Measurements from ENCODE around the gene PSTPIP2.
"Not testable (repeated sequence)": the region's sequence is repeated elsewhere in the genome, so short reads cannot be mapped to it uniquely, and the experiment has no call there.

Gene PSTPIP2

GRCh38 chr18:45991788-45992187, 80.3 kb downstream of the PSTPIP2 start:
- DNase-seq (ENCODE audit: extremely low read depth in 1 of 2, low read depth in 1 of 2), result no peak

DNA sequence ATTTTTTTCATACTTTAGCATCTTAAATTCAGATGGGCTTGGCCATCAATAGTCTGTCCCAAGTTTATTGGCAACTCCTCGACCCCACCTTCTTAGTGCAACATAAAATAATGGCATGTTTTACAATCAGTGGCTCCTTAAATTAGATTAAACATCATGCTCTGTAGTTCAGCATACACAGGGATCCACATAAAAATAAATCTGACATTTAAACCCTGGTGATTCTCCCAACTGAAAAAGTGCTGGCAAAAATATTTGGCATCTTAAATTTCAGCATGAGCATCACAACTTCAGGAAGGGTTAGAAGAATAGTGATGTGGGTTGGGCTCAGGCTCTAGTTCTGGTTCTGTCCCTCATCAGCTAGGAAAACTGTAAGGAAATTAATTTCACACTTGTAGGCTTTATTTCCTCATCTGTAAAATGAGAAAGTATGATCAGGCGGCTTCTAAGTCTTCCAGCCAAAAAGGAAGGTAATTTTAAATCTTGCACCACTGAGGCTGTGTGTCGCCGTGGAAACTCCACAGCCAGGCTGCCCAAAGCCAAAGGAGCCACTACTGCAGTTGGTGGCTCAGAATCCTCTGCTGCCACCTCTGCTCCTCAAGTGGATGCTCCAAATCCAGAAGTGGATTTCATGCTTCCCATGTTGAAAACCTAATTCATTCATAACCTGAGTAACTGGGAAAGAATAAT, 87.4 kb downstream of the PSTPIP2 start:
- DNase-seq (ENCODE audit: extremely low read depth in 1 of 2, low read depth in 1 of 2), result no peak

GRCh38 chr18:45981821-45982220, 90.2 kb downstream of the PSTPIP2 start:
- no peak for DNase-seq (ENCODE audit: extremely low read depth in 1 of 2, low read depth in 1 of 2)

GRCh38 chr18:45980229-45980628, 91.8 kb downstream of the PSTPIP2 start:
- no peak for DNase-seq (ENCODE audit: extremely low read depth in 1 of 2, low read depth in 1 of 2)

GRCh38 chr18:45978084-45978483, 94.0 kb downstream of the PSTPIP2 start:
- DNase-seq (ENCODE audit: extremely low read depth in 1 of 2, low read depth in 1 of 2), result no peak

- no peak for DNase-seq (ENCODE audit: extremely low read depth in 1 of 2, low read depth in 1 of 2)
Observed at GRCh38 chr18:45976974-45977373, 95.1 kb downstream of the PSTPIP2 start.

- no peak for DNase-seq (ENCODE audit: extremely low read depth in 1 of 2, low read depth in 1 of 2)
Observed at GRCh38 chr18:45976566-45976965, 95.5 kb downstream of the PSTPIP2 start.

DNA sequence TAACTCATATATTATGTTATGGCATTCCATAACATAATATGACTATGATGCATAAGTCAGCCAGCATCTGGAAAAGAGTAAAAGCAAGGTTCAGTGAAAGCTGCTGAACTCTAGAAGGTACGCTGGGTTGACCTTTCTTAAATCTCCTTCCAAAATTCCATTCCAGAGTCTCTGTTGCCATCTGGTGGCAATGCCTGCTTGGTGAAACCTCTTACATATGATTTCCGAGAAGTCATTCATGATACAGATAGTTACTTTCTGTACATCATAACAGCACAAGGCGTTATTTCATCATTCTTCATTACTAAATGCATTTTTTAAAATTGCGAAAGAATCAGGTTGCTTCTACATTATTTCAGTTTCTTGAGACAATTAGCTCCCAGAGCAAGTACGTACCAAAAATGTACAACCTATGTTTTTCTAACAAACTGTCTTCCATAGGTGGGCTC, 97.9 kb downstream of the PSTPIP2 start:
- DNase-seq (ENCODE audit: extremely low read depth in 1 of 2, low read depth in 1 of 2), result peak; percentile 27 to 40

- peak; percentile 72 to 83 for DNase-seq (ENCODE audit: extremely low read depth in 1 of 2, low read depth in 1 of 2)
Observed at GRCh38 chr18:45967007-45967706, 104.9 kb downstream of the PSTPIP2 start, which contains the start of gene EPG5. TSS of gene EPG5 (minus strand) at chr18:45967329. CDS start at chr18:45967239, 90 bp downstream.

DNA sequence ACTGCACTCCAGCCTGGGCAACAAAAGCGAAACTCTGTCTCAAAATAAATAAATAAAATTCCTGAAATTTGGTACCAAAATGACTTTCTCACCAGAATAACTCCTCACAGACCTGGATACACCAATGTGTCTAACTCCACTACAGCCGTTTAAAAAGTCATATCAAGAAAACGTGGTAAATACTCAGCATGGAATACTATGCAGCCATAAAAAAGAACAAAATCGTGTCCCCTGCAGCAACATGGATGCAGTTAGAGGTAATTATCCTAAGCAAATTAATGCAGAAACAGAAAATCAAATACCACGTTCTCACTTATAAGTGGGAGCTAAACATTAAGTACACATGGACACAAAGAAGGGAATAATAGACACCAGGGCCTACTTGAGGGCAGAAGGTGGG, 107.1 kb downstream of the PSTPIP2 start:
- not testable (repeated sequence) for DNase-seq (ENCODE audit: extremely low read depth in 1 of 2, low read depth in 1 of 2)

DNA sequence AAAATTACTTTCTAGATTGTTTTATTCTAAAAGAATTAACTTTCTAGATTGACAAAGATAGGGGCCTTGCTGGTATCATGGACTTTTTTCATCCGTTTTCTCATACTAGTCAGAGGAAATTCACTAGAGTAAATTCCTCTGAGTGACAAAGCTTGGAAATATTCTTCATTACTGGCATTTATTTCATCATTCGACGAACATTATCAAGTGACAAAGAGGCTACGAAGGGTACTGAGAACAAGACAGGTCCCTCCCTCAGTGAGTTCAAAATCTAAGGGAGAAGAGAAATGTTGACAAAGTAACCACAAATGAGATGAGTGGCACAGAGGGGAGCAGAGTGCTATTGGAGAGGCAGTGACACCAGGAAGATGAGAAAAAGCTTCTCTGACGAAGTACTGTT, 109.2 kb downstream of the PSTPIP2 start:
- DNase-seq (ENCODE audit: extremely low read depth in 1 of 2, low read depth in 1 of 2), result no peak

DNA sequence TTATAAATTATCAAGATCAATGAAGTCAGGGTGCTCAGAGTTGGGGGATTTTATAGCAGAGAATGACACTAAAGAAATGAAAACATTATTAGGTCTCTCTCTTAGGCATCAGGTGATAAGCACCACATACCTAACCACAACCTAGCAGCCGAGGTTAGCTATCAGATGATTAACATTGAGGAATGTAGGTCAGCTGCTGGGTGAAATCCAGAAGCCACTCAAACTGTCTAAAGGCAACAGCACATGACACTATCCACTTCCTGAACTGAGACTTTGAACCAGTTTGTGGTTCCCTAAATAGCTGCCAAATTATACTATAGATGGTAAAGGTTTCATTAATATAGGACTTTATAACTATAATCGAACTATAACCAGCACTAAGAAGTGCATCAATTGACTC, 109.6 kb downstream of the PSTPIP2 start:
- peak in 1 of 2 donors; percentile 19 for DNase-seq (ENCODE audit: extremely low read depth in 1 of 2, low read depth in 1 of 2)

DNA sequence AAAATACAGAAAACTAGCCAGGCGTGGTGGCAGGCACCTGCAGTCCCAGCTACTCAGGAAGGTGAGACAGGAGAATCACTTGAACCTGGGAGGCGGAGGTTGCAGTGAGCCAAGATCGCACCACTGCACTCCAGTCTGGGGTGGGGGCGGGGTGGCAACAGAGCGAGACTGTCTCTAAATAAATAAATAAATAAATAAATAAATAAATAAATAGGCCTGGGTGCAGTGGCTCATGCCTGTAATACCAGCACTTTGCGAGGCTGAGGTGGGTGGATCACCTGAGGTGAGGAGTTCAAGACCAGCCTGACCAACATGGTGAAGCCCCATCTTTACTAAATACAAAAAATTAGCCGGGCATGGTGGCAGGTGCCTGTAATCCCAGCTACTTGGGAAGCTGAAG, 112.6 kb downstream of the PSTPIP2 start:
- DNase-seq (ENCODE audit: extremely low read depth in 1 of 2, low read depth in 1 of 2), result not testable (repeated sequence)

- DNase-seq (ENCODE audit: extremely low read depth in 1 of 2, low read depth in 1 of 2), result no peak
Observed at GRCh38 chr18:45958730-45959129, 113.3 kb downstream of the PSTPIP2 start.

- no peak for DNase-seq (ENCODE audit: extremely low read depth in 1 of 2, low read depth in 1 of 2)
Observed at GRCh38 chr18:45958027-45958426, 114.0 kb downstream of the PSTPIP2 start.

- no peak for DNase-seq (ENCODE audit: extremely low read depth in 1 of 2, low read depth in 1 of 2)
Observed at GRCh38 chr18:45957100-45957499, 115.0 kb downstream of the PSTPIP2 start.

GRCh38 chr18:45954070-45954934, 117.8 kb downstream of the PSTPIP2 start:
- no peak for DNase-seq (ENCODE audit: extremely low read depth in 1 of 2, low read depth in 1 of 2)

DNA sequence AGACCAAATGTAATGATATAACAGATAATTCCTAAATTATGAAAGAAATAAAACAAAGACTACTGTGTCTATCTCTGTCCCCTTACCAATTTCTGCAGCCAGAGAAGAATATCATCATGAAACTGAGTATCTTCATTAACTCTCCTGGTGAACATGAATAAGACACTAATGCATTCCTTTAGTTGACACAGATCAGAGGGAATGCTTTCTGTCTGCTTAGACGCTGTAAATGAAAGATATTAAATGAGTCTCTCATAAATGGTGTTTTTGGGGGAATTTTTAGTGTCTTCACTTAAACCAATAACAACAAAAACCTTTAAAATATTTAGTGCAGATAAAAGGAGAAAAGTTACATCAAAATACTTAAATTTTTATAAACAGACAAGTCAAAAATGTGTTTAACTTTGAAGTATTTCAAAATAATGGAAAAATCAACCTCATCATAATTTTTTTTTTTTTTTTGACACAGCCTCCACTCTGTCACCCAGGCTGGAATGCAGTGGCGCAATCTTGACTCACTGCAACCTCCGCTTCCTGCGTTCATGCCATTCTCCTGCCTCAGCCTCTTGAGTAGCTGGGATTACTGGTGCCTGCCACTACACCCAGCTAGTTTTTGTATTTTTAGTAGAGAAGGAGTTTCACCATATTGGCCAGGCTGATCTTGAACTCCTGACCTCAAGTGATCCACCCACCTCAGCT, 120.9 kb downstream of the PSTPIP2 start:
- DNase-seq (ENCODE audit: extremely low read depth in 1 of 2, low read depth in 1 of 2), result no peak

DNA sequence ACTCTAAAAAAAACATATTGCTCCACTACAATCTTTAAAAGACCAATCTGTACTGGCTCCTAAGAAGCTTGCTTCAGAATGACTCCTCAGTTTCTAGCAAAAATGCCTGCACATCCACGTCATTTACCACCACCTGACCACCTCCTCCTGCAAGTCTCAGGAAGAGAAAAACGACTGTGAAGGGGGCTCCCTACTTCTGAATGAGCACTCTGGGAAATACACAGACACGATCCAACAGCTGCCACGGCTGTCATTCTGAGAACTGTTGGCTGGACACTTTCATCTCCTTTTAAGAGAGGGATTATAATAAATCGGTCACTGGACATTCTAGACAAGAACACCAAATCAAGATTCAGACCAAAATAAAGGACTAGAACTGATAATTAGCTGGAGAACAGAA, 126.4 kb downstream of the PSTPIP2 start:
- no peak for DNase-seq (ENCODE audit: extremely low read depth in 1 of 2, low read depth in 1 of 2)

DNA sequence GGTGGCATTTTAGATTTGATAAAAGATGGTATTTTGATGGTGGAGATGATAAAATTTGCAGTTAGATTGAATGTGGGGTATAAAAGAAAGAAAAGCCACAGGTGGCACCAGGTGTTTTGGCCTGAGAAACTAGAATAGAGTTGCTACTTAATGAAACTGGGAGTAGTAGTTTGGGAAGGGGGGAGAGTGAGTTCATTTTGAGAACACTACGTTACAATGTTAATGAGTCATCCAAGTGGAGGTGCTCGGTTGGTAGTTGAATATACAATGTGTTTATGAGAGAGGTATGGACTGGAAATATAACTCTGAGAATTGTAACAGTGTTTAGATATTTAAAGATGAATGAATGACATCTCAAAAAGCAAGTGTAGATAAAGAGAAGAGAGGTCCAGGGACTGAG, 131.3 kb downstream of the PSTPIP2 start:
- DNase-seq (ENCODE audit: extremely low read depth in 1 of 2, low read depth in 1 of 2), result no peak

GRCh38 chr18:45939236-45939635, 132.8 kb downstream of the PSTPIP2 start:
- no peak for DNase-seq (ENCODE audit: extremely low read depth in 1 of 2, low read depth in 1 of 2)

Data from activated CD8-positive, alpha-beta memory T cell treated with anti-CD3 and anti-CD28 coated beads for 1 hour (primary cell).